Measurements from ENCODE around the gene HCRTR2.
"Not testable (repeated sequence)": the region's sequence is repeated elsewhere in the genome, so short reads cannot be mapped to it uniquely, and the experiment has no call there.

The HCRTR2 gene

DNA sequence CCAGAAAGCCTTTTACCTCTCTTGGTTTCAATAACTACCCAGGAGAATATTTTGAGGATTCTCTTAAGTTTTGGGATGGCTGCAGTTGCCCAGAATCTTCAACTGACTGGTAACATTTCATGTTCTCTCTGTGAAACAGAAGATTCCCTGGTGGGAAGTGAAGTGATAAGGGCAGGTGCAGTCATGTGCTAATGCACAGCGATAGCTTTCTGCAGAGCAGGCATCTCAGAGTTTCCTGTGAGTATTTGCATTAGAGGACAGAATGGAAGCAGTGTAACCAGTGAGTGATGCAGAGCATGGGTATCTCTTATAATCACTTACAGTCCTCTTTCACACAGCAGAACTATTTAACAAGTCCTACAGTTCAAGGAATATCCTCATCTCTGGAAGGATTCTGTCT, 76.1 kb downstream of the HCRTR2 start:
- Mint-ChIP-seq H3K27me3 (no peaks in the 10 kb centered on the region), H3K4me3 (no peak overlapping the region), H3K4me1 (no peaks in the 10 kb centered on the region), H3K9me3 (peaks cover 32% of the 10 kb centered on the region), H3K36me3 (ENCODE audit: insufficient read depth) (no peaks in the 10 kb centered on the region), H3K27ac (ENCODE audit: low read depth) (no peak overlapping the region)
- no peak for ATAC-seq (replicated peaks; ENCODE audit: extremely low read depth, poor library complexity, severe bottlenecking)
- DNase-seq (ENCODE audit: low spot score in 2 of 2), result no peak

DNA sequence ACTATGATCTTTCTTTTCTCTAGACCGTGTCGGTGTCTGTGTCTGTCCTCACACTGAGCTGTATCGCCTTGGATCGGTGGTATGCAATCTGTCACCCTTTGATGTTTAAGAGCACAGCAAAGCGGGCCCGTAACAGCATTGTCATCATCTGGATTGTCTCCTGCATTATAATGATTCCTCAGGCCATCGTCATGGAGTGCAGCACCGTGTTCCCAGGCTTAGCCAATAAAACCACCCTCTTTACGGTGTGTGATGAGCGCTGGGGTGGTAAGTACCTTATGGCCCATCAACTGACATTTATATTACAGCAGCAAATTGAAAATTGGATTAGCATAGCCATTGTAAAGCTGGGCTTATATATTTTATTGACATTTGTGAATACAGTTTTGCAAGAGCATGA, 80.8 kb downstream of the HCRTR2 start:
- DNase-seq (ENCODE audit: low spot score in 2 of 2), result no peak
- Mint-ChIP-seq H3K36me3 (ENCODE audit: insufficient read depth) (no peaks in the 10 kb centered on the region), H3K27ac (ENCODE audit: low read depth) (no peak overlapping the region), H3K4me3 (no peak overlapping the region), H3K4me1 (no peaks in the 10 kb centered on the region), H3K27me3 (no peaks in the 10 kb centered on the region), H3K9me3 (peaks cover 19% of the 10 kb centered on the region)
- no peak for ATAC-seq (replicated peaks; ENCODE audit: extremely low read depth, poor library complexity, severe bottlenecking)

GRCh38 chr6:55260181-55260580, 85.9 kb downstream of the HCRTR2 start:
- no peaks in the 10 kb centered on the region for H3K4me1 Mint-ChIP-seq
- no peaks in the 10 kb centered on the region for H3K27me3 Mint-ChIP-seq
- H3K36me3 Mint-ChIP-seq (ENCODE audit: insufficient read depth), result no peaks in the 10 kb centered on the region
- H3K9me3 Mint-ChIP-seq, result peaks cover 11% of the 10 kb centered on the region
- ATAC-seq (replicated peaks; ENCODE audit: extremely low read depth, poor library complexity, severe bottlenecking) (no peak), DNase-seq (ENCODE audit: low spot score in 2 of 2) (no peak)
- no peak overlapping the region for H3K27ac Mint-ChIP-seq (ENCODE audit: low read depth)
- H3K4me3 Mint-ChIP-seq, result no peak overlapping the region

- Mint-ChIP-seq H3K27ac (ENCODE audit: low read depth) (no peak overlapping the region), H3K4me3 (no peak overlapping the region), H3K27me3 (no peaks in the 10 kb centered on the region), H3K36me3 (ENCODE audit: insufficient read depth) (no peaks in the 10 kb centered on the region), H3K4me1 (no peaks in the 10 kb centered on the region), H3K9me3 (peaks cover 11% of the 10 kb centered on the region)
- DNase-seq (ENCODE audit: low spot score in 2 of 2), result no peak
- ATAC-seq (replicated peaks; ENCODE audit: extremely low read depth, poor library complexity, severe bottlenecking), result no peak
These were observed 91.2 kb downstream of the HCRTR2 start for GRCh38 chr6:55265409-55266114.

GRCh38 chr6:55266896-55267295, 92.6 kb downstream of the HCRTR2 start:
- Mint-ChIP-seq H3K4me1 (no peaks in the 10 kb centered on the region), H3K27me3 (no peaks in the 10 kb centered on the region), H3K4me3 (no peak overlapping the region), H3K36me3 (ENCODE audit: insufficient read depth) (no peaks in the 10 kb centered on the region), H3K27ac (ENCODE audit: low read depth) (no peak overlapping the region), H3K9me3 (peaks cover 8% of the 10 kb centered on the region)
- ATAC-seq (replicated peaks; ENCODE audit: extremely low read depth, poor library complexity, severe bottlenecking) (no peak), DNase-seq (ENCODE audit: low spot score in 2 of 2) (no peak)

DNA sequence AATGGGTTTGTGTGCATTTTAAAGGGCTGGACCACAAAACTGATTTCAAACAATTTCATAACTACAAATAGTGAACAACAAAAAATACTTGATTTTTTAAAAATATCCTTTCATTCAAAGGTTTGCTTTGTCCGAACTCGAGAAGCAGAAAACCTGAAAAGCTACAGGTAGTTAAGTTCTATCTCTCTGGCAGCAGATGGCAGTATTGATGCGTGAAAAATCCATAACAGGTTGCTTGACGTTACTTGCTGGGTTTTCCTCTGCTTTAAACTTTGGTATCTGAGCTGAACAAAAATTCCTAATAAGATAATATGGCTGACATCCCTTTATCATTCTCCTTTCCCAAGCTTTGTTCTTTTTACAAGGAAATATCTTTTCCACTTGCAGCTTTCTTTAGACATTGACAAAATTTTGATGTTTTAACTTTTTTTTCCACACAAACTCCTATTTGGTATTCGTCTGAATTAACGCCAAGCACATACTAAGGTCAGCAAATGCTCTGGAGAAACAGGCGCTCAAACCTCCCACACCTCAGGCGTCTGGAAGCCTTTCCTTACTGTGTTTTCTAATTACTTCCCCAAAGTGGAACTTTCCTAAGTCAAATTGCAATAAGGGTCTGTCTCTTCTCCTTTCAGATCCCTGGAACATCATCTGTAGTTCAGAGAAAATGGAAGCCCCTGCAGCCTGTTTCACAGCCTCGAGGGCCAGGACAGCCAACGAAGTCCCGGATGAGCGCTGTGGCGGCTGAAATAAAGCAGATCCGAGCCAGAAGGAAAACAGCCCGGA, 102.6 kb downstream of the HCRTR2 start:
- Mint-ChIP-seq H3K4me1 (no peaks in the 10 kb centered on the region), H3K4me3 (no peak overlapping the region), H3K9me3 (peaks cover 6% of the 10 kb centered on the region), H3K27ac (ENCODE audit: low read depth) (no peak overlapping the region), H3K27me3 (no peaks in the 10 kb centered on the region), H3K36me3 (ENCODE audit: insufficient read depth) (no peaks in the 10 kb centered on the region)
- DNase-seq (ENCODE audit: low spot score in 2 of 2) (no peak), ATAC-seq (replicated peaks; ENCODE audit: extremely low read depth, poor library complexity, severe bottlenecking) (no peak)

- no peaks in the 10 kb centered on the region for H3K4me1 Mint-ChIP-seq
- H3K9me3 Mint-ChIP-seq, result peaks cover 6% of the 10 kb centered on the region
- DNase-seq (ENCODE audit: low spot score in 2 of 2) (no peak), ATAC-seq (replicated peaks; ENCODE audit: extremely low read depth, poor library complexity, severe bottlenecking) (no peak)
- H3K27ac Mint-ChIP-seq (ENCODE audit: low read depth), result no peak overlapping the region
- H3K4me3 Mint-ChIP-seq, result no peak overlapping the region
- H3K36me3 Mint-ChIP-seq (ENCODE audit: insufficient read depth), result no peaks in the 10 kb centered on the region
- H3K27me3 Mint-ChIP-seq, result no peaks in the 10 kb centered on the region
These were observed 103.3 kb downstream of the HCRTR2 start for GRCh38 chr6:55277646-55278045.

GRCh38 chr6:55281215-55281614, 106.9 kb downstream of the HCRTR2 start:
- no peak for DNase-seq (ENCODE audit: low spot score in 2 of 2)
- Mint-ChIP-seq H3K27me3 (no peaks in the 10 kb centered on the region), H3K36me3 (ENCODE audit: insufficient read depth) (no peaks in the 10 kb centered on the region), H3K27ac (ENCODE audit: low read depth) (no peak overlapping the region), H3K4me3 (no peak overlapping the region), H3K4me1 (no peaks in the 10 kb centered on the region), H3K9me3 (peaks cover 11% of the 10 kb centered on the region)
- ATAC-seq (replicated peaks; ENCODE audit: extremely low read depth, poor library complexity, severe bottlenecking), result no peak

GRCh38 chr6:55282115-55282514, 107.8 kb downstream of the HCRTR2 start:
- H3K36me3 Mint-ChIP-seq (ENCODE audit: insufficient read depth), result no peaks in the 10 kb centered on the region
- no peak overlapping the region for H3K4me3 Mint-ChIP-seq
- H3K27ac Mint-ChIP-seq (ENCODE audit: low read depth), result no peak overlapping the region
- no peaks in the 10 kb centered on the region for H3K27me3 Mint-ChIP-seq
- H3K9me3 Mint-ChIP-seq, result peaks cover 12% of the 10 kb centered on the region
- no peak for ATAC-seq (replicated peaks; ENCODE audit: extremely low read depth, poor library complexity, severe bottlenecking)
- no peaks in the 10 kb centered on the region for H3K4me1 Mint-ChIP-seq
- DNase-seq (ENCODE audit: low spot score in 2 of 2), result no peak

DNA sequence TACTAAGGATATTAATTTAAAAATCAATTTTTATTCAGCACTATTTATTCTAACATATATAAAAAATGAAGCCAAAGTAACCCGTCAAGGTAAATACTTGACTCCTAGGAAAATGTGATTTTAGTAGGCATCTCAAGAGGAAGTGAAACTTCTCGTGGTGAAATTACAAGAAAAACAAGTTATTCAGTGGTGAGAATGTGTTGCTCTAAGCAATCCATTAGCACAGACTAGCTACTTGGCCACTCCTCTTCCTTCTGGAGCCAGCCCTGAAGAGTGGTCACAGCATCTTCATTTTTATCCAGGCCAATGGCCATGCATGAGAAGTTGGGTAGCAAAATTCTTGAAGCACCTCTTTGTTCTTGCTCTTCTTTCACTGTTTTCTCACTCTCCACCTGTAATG, 112.5 kb downstream of the HCRTR2 start:
- Mint-ChIP-seq H3K36me3 (ENCODE audit: insufficient read depth) (no peaks in the 10 kb centered on the region), H3K27ac (ENCODE audit: low read depth) (no peak overlapping the region), H3K4me1 (no peaks in the 10 kb centered on the region), H3K27me3 (no peaks in the 10 kb centered on the region), H3K9me3 (peaks cover 22% of the 10 kb centered on the region), H3K4me3 (no peak overlapping the region)
- ATAC-seq (replicated peaks; ENCODE audit: extremely low read depth, poor library complexity, severe bottlenecking) (no peak), DNase-seq (ENCODE audit: low spot score in 2 of 2) (no peak)

- H3K27me3 Mint-ChIP-seq, result no peaks in the 10 kb centered on the region
- H3K4me3 Mint-ChIP-seq, result no peak overlapping the region
- no peaks in the 10 kb centered on the region for H3K4me1 Mint-ChIP-seq
- H3K36me3 Mint-ChIP-seq (ENCODE audit: insufficient read depth), result no peaks in the 10 kb centered on the region
- peaks cover 22% of the 10 kb centered on the region for H3K9me3 Mint-ChIP-seq
- ATAC-seq (replicated peaks; ENCODE audit: extremely low read depth, poor library complexity, severe bottlenecking) (no peak), DNase-seq (ENCODE audit: low spot score in 2 of 2) (no peak)
- H3K27ac Mint-ChIP-seq (ENCODE audit: low read depth), result no peak overlapping the region
These were observed 116.4 kb downstream of the HCRTR2 start for GRCh38 chr6:55290736-55291135.

- Mint-ChIP-seq H3K27me3 (no peaks in the 10 kb centered on the region), H3K4me3 (no peak overlapping the region), H3K4me1 (no peaks in the 10 kb centered on the region), H3K27ac (ENCODE audit: low read depth) (no peak overlapping the region), H3K36me3 (ENCODE audit: insufficient read depth) (no peaks in the 10 kb centered on the region), H3K9me3 (peaks cover 18% of the 10 kb centered on the region)
- ATAC-seq (replicated peaks; ENCODE audit: extremely low read depth, poor library complexity, severe bottlenecking) (no peak), DNase-seq (ENCODE audit: low spot score in 2 of 2) (no peak)
These were observed 118.8 kb downstream of the HCRTR2 start for GRCh38 chr6:55293116-55293515.

DNA sequence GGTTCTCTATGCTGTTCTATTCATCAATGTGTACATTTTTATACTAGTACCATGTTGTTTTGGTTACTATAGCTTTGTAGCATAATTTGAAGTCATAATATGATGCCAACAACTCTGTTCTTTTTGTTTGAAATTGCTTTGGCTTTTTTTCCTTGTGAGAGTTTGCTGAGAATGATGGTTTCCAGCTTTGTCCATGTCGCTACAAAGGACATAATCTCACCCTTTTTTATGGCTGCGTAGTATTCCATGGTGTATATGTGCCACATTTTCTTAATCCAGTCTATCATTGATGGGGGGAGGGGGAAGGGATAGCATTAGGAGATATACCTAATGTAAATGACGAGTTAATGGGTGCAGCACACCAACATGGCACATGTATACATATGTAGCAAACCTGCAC, 122.9 kb downstream of the HCRTR2 start:
- not testable (repeated sequence) for H3K36me3 Mint-ChIP-seq (ENCODE audit: insufficient read depth); H3K27me3 Mint-ChIP-seq; H3K4me3 Mint-ChIP-seq; H3K4me1 Mint-ChIP-seq; ATAC-seq (replicated peaks; ENCODE audit: extremely low read depth, poor library complexity, severe bottlenecking); DNase-seq (ENCODE audit: low spot score in 2 of 2); H3K27ac Mint-ChIP-seq (ENCODE audit: low read depth)
- H3K9me3 Mint-ChIP-seq, result peaks cover 20% of the 10 kb centered on the region
